OCI-LY3 (cell line): Measurements from ENCODE around the gene SPATA32.

Experiments used
- EZH2phosphoT487 ChIP-seq: fragments of 200-600 bp; shearing (Covaris generic); IDR thresholded peaks from 2 replicates; pipeline ENCODE4 v1.6.1; 2018; ENCODE audit warnings: antibody characterized with exemption, mixed run types, low read depth
- TF ChIP-seq, protein P1 (sequence below): fragments of 200-600, 300-600 bp; sonication (generic); IDR thresholded peaks from 2 replicates; pipeline ENCODE4 v1.5.1; 2014; ENCODE audit warnings: antibody characterized with exemption, low read length, low read depth

GRCh38 chr17:45306094-45306493, 44.2 kb upstream of the SPATA32 start:
- TF ChIP-seq EZH2phosphoT487, result no peak
- TF ChIP-seq, protein P1, sequence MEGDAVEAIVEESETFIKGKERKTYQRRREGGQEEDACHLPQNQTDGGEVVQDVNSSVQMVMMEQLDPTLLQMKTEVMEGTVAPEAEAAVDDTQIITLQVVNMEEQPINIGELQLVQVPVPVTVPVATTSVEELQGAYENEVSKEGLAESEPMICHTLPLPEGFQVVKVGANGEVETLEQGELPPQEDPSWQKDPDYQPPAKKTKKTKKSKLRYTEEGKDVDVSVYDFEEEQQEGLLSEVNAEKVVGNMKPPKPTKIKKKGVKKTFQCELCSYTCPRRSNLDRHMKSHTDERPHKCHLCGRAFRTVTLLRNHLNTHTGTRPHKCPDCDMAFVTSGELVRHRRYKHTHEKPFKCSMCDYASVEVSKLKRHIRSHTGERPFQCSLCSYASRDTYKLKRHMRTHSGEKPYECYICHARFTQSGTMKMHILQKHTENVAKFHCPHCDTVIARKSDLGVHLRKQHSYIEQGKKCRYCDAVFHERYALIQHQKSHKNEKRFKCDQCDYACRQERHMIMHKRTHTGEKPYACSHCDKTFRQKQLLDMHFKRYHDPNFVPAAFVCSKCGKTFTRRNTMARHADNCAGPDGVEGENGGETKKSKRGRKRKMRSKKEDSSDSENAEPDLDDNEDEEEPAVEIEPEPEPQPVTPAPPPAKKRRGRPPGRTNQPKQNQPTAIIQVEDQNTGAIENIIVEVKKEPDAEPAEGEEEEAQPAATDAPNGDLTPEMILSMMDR, result no peak
